ENCODE data around the gene ADAMTS8.
A peak's percentile ranks its signal among the peaks of the same experiment; 100 is the strongest.

The ADAMTS8 gene

GRCh38 chr11:130462101-130462885 lies 33.9 kb upstream of the ADAMTS8 start:
- ATAC-seq (no peak), DNase-seq (no peak)

- DNase-seq = no peak
- ATAC-seq = no peak
Measured at GRCh38 chr11:130459521-130459920, 31.1 kb upstream of the ADAMTS8 start.

- no peak for DNase-seq
- ATAC-seq = no peak
Measured at GRCh38 chr11:130458410-130458729, 30.0 kb upstream of the ADAMTS8 start.

GRCh38 chr11:130457623-130458409 lies 29.4 kb upstream of the ADAMTS8 start:
- no peak for DNase-seq
- no peak for ATAC-seq

- DNase-seq (no peak), ATAC-seq (no peak)
Measured at GRCh38 chr11:130456286-130456685, 27.9 kb upstream of the ADAMTS8 start.

GRCh38 chr11:130455483-130456127 lies 27.2 kb upstream of the ADAMTS8 start:
- no peak for DNase-seq
- no peak for ATAC-seq

- DNase-seq (no peak), ATAC-seq (no peak)
Measured at GRCh38 chr11:130454491-130455252, 26.3 kb upstream of the ADAMTS8 start.

GRCh38 chr11:130452940-130453339 lies 24.5 kb upstream of the ADAMTS8 start:
- DNase-seq = no peak
- no peak for ATAC-seq

- no peak for DNase-seq
- no peak for ATAC-seq
Measured at GRCh38 chr11:130452176-130452575, 23.8 kb upstream of the ADAMTS8 start.

- DNase-seq = no peak
- ATAC-seq = no peak
Measured at GRCh38 chr11:130451231-130452019, 23.0 kb upstream of the ADAMTS8 start.

- DNase-seq (peak; percentile 10), ATAC-seq (no peak)
Measured at GRCh38 chr11:130449996-130450769, 21.8 kb upstream of the ADAMTS8 start.

- no peak for DNase-seq
- no peak for ATAC-seq
Measured at GRCh38 chr11:130449310-130449990, 21.0 kb upstream of the ADAMTS8 start.

- peak; percentile 68 for ATAC-seq
- peak; percentile 48 for DNase-seq
Measured at GRCh38 chr11:130448416-130449309, 20.3 kb upstream of the ADAMTS8 start, which contains the start of gene ADAMTS15. TSS of gene ADAMTS15 (plus strand) at chr11:130448645. CDS start at chr11:130448974, 329 bp downstream.

GRCh38 chr11:130448039-130448415 lies 19.6 kb upstream of the ADAMTS8 start:
- ATAC-seq (no peak), DNase-seq (no peak)

- DNase-seq = no peak
- ATAC-seq = no peak
Measured at GRCh38 chr11:130445788-130446187, 17.4 kb upstream of the ADAMTS8 start.

- ATAC-seq = no peak
- no peak for DNase-seq
Measured at GRCh38 chr11:130442737-130443136, 14.3 kb upstream of the ADAMTS8 start.

- no peak for ATAC-seq
- no peak for DNase-seq
Measured at GRCh38 chr11:130441719-130442118, 13.3 kb upstream of the ADAMTS8 start.

- no peak for DNase-seq
- ATAC-seq = no peak
Measured at GRCh38 chr11:130439876-130440275, 11.5 kb upstream of the ADAMTS8 start.

- peak; percentile 45 for ATAC-seq
- peak; percentile 30 for DNase-seq
Measured at GRCh38 chr11:130439160-130439519, 10.7 kb upstream of the ADAMTS8 start.

All from stimulated activated naive CD8-positive, alpha-beta T cell treated with anti-CD3 and anti-CD28 coated beads, Interleukin-15, Interleukin-2, amounts not matched to agents 100 U/mL and 50 U/mL, for 24 hours (primary cell).